Islet precursor cell (in vitro differentiated cells): ENCODE measurements around the gene UBE2I.
"Not testable (repeated sequence)": the region's sequence is repeated elsewhere in the genome, so short reads cannot be mapped to it uniquely, and the experiment has no call there.

Experiments used
- DNase-seq: peaks from one replicate; pipeline ENCODE4 v3.0.0-alpha.2; 2018

Gene UBE2I

GRCh38 chr16:1308977-1309885, at the start of gene UBE2I:
Gene UBE2I (plus strand): TSS chr16:1309636. CDS start chr16:1314031, 4,395 bp downstream.
- peak; percentile 99 for DNase-seq

GRCh38 chr16:1259760-1260068, 49.7 kb upstream of the UBE2I start:
- DNase-seq, result no peak

GRCh38 chr16:1260101-1260680, 49.2 kb upstream of the UBE2I start:
- no peak for DNase-seq

DNA sequence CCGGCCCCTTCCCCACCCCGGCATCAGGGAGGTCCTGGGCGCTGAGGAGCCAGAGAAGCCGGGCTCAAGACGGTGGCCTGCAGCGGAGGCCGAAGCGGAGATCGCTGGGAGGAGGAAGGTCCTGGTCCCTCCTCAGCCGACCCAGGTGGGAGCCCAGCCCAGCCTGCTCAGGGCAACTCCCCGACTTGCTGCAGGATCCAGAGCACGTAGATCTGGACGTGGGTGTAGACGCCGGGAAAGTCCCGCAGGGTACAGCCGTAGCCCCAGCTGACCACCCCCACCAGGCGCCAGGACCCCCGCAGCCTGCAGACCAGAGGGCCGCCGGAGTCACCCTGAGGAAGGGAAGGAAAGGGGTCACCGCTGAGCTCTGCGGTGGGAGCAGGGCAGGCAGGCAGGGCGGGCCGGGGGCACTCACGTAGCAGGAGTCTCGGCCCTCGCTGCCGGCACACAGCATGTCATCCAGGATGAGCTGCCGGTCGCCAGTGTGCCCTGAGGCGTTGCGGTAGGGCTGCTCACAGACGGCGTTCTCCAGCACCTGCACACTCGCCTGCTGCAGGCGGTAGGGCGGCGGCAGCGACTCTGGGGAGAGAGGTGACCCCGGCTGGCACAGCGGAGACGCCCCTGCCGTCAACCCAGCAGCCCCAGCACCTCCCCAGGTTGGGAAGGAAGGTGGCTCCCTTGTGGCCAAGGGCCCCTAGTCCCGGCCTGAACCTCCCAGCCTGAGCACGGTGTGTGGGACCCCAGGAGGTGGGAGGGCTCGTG, 48.1 kb upstream of the UBE2I start:
- peak; percentile 78 for DNase-seq

GRCh38 chr16:1262210-1262845, 47.1 kb upstream of the UBE2I start:
- DNase-seq, result no peak

DNA sequence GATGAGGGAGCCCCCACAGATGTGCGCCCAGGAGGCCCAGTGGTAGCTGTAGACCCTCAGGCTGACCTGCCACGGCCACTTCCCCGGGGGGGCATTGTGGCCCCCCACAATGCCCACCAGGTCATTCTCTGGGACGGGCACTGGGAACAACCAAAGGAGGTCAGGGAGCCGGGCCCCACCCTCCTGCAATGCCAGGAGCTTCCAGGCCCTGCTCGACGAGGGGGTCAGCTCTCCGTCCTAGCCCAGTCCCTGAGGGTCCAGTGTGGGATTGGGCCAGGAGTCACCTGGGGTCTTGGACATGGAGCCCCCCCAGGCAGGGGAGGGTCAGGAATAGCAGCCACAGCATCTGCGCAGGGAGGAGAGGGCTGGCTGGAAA, 46.6 kb upstream of the UBE2I start:
- DNase-seq, result no peak

GRCh38 chr16:1263591-1264344, 45.7 kb upstream of the UBE2I start:
- no peak for DNase-seq

GRCh38 chr16:1264345-1265089, 44.9 kb upstream of the UBE2I start:
- DNase-seq, result no peak

- DNase-seq, result no peak
These were observed 44.3 kb upstream of the UBE2I start for GRCh38 chr16:1265090-1265630.

DNA sequence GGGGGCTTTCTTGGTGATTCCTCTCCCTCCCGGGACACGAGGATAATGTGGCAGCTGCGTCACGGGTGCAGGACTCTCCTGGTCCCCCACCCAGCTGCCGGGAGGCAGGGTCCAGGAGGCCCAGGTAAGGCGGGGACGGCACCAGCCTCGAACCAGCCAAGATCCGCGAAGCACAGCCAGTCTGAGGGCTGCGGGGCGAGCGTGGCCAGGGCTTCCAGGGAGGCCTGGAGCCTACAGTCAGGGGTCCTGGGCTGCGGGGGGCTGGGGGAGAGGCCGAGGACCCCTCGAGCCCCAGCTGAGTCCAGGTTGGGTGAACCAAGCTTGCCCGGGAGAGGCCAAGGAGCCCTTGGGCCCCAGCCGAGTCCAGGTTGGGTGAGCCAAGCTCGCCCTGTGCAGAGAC, 43.6 kb upstream of the UBE2I start:
- DNase-seq, result no peak

DNA sequence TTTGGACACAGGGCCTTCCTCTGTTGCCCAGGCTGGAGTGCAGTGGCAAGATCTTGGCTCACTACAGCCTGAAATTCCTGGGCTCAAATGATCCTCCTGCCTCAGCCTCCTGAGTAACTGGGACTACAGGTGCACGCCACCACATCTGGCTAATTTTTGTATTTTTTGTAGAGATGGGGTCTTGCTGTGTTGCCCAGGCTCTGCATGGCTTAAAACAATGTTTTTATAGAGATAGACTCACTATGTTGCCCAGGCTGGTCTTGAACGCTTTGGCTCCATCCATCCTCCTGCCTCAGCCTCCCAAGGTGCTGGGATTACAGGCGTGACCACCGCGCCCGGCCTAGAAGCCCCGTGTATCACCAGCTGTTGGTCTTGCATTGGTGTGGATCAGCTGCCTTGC, 40.0 kb upstream of the UBE2I start:
- DNase-seq, result not testable (repeated sequence)

DNA sequence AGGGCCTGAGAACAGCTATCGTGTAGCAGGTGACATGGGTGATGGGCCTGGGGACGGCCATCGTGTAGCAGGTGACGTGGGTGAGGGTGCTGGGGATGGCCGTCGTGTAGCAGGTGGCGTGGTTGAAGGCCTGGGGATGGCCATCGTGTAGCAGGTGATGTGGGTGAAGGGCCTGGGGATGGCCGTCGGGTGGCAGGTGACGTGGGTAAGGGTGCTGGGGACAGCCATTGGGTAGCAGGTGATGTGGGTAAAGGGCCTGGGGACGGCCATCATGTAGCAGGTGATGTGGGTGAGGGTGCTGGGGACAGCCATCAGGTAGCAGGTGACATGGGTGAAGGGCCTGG, 38.1 kb upstream of the UBE2I start:
- no peak for DNase-seq

- DNase-seq, result not testable (repeated sequence)
These were observed 37.6 kb upstream of the UBE2I start for GRCh38 chr16:1271724-1272413.

DNA sequence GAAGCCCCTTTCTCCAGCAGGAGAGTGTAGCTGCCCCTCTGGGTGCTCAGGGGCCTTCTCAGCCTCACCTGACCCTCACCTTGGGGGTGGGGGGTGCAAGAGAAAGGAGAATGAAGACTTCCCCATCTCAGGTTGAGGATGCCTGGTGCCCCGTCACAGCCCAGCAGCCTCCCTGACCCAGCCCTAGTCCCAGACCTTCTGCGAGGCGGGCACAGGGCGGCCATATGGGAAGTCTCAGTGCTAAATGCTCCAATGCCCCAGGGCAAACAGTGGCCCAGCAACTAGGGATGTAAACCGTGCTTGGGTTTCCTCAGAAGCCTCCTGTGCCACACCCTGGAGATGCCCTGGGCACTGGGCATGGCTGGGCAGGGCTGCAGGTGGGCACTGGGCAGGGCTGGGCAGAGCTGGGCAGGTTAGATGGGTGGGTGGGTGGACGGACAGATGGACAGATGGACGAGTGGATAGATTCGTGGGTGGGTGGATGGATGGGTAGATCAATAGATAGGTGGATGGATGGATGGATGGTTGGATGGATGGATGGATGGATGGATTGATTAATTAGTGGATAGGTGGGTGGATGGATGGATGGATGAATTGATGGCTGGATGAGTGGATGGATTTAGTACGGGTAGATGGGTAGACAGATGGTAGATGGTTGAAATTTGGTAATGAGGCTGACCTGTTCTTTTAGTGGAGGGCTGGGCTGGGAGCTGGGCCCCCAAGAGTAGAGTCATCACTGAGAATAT, 36.8 kb upstream of the UBE2I start:
- DNase-seq, result no peak

DNA sequence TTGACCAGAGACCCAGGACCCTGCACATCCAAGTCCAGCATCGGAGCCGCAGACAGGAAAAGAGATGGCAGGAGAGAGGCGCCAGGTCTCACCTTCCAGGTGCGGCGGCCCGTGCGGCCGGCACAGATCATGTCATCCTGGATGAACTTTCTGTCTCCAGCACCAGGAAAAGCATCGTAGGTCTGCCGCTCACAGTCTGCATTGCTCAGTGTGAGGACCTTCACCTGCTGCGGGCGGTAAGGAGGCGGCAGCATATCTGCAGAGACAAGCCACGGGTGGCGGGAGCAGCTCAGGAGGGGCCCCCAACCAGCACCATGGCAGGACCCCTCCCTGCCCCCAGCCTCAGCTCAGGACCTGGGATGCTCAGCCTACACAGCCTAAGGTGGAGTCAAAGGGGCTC, 35.6 kb upstream of the UBE2I start:
- DNase-seq, result no peak

DNA sequence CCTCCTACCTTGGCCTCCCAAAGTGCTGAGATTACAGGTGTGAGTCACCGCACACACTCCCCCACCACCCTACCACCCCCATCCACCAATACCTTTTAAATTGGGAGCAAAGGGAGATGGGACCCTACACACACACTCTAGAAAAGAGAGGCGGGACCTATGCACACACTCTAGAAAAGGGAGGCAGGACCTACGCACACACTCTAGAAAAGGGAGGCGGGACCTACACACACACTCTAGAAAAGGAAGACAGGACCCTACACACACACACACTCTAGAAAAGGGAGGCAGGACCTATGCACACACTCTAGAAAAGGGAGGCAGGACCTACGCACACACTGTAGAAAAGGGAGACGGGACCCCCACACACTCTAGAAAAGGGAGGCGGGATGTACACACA, 34.7 kb upstream of the UBE2I start:
- DNase-seq, result no peak

- no peak for DNase-seq
These were observed 33.5 kb upstream of the UBE2I start for GRCh38 chr16:1275791-1276579.

GRCh38 chr16:1276580-1276878, 32.9 kb upstream of the UBE2I start:
- no peak for DNase-seq

DNA sequence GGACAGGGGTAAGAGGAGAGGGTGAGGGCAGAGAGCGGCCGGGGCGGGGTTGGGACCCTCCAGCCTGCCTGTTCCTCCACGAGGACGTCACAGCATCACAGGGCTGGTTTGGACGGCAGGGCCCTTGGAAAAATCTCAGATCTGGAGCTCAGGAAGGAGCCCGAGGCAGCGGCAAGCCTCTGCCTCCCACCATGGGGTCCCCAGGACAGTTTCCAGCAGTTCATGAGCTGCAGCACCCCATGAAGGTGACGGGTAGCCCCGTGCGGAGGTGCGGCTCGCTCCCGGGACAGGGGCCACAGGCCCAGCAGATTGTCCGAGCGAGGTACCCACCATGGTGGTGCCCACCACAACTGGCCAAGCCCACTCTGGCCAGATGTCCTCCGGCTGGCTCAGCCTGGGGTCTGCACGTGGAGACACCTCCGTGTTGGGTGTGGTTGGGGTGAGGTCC, 32.3 kb upstream of the UBE2I start:
- DNase-seq, result no peak
